SK-N-SH treated with all-trans-retinoic acid at 6 μM for 48 hours (cell line): ENCODE data around the gene BCL2L13.
A peak's percentile ranks its signal among the peaks of the same experiment; 100 is the strongest.

Experiments
- ATAC-seq: fragments of 200-7000 bp; cut with Tn5 transposase; 3 replicates; pipeline ENCODE4 v1.9.1; 2020; ENCODE audit warnings: mild to moderate bottlenecking, moderate library complexity
- ARNTL ChIP-seq: fragments of 450-650 bp; formaldehyde crosslinking; IDR thresholded peaks from 2 replicates; pipeline ENCODE4 v1.5.0; 2020; ENCODE audit warnings: low read depth, mild to moderate bottlenecking, moderate library complexity, borderline replicate concordance
- BACH2 ChIP-seq: fragments of 250-450 bp; sonication (Bioruptor Pico); IDR thresholded peaks from 2 replicates; pipeline ENCODE4 v1.9.0; 2021; ENCODE audit warnings: mild to moderate bottlenecking, borderline replicate concordance
- CREB5 ChIP-seq: fragments of 250-450 bp; sonication (Bioruptor Pico); IDR thresholded peaks from 2 replicates; pipeline ENCODE4 v1.5.1; 2020; ENCODE audit warnings: low read depth, mild to moderate bottlenecking, moderate library complexity
- CSDC2 ChIP-seq: fragments of 250-450 bp; sonication (Bioruptor Pico); IDR thresholded peaks from 2 replicates; pipeline ENCODE4 v1.5.0; 2020; ENCODE audit warnings: mild to moderate bottlenecking, moderate library complexity
- CSRNP3 ChIP-seq: fragments of 250-450 bp; sonication (Bioruptor Pico); IDR thresholded peaks from 2 replicates; pipeline ENCODE4 v1.5.1; 2021; ENCODE audit warnings: mild to moderate bottlenecking, moderate library complexity
- ESRRG ChIP-seq: fragments of 250-450 bp; sonication (Bioruptor Pico); IDR thresholded peaks from 2 replicates; pipeline ENCODE4 v1.6.1; 2021; ENCODE audit warnings: mild to moderate bottlenecking
- GLIS3 ChIP-seq: fragments of 250-450 bp; sonication (Bioruptor Pico); IDR thresholded peaks from 2 replicates; pipeline ENCODE4 v1.5.0; 2020; ENCODE audit warnings: mild to moderate bottlenecking, moderate library complexity
- ISL1 ChIP-seq: fragments of 250-450 bp; sonication (Bioruptor Pico); IDR thresholded peaks from 2 replicates; pipeline ENCODE4 v2.1.2; 2022; ENCODE audit warnings: mild to moderate bottlenecking, moderate library complexity
- OSR1 ChIP-seq: fragments of 250-450 bp; sonication (Bioruptor Pico); IDR thresholded peaks from 2 replicates; pipeline ENCODE4 v1.8.0; 2022; ENCODE audit warnings: moderate library complexity, mild to moderate bottlenecking, inconsistent platforms
- PATZ1 ChIP-seq: fragments of 250-450 bp; sonication (Bioruptor Pico); IDR thresholded peaks from 2 replicates; pipeline ENCODE4 v1.8.0; 2020; ENCODE audit warnings: mild to moderate bottlenecking, moderate library complexity, borderline replicate concordance
- POU6F1 ChIP-seq: fragments of 250-450 bp; sonication (Bioruptor Pico); IDR thresholded peaks from 2 replicates; pipeline ENCODE4 v1.8.0; 2021; ENCODE audit warnings: low read depth, mild to moderate bottlenecking, moderate library complexity, borderline replicate concordance
- PPARA ChIP-seq: fragments of 250-450 bp; sonication (Bioruptor Pico); IDR thresholded peaks from 2 replicates; pipeline ENCODE4 v1.5.0; 2020; ENCODE audit warnings: mild to moderate bottlenecking, borderline replicate concordance
- RARB ChIP-seq: fragments of 250-450 bp; sonication (Bioruptor Pico); IDR thresholded peaks from 2 replicates; pipeline ENCODE4 v1.8.0; 2021; ENCODE audit warnings: mild to moderate bottlenecking, moderate library complexity
- SNAI2 ChIP-seq: fragments of 250-450 bp; sonication (Bioruptor Pico); IDR thresholded peaks from 2 replicates; pipeline ENCODE4 v1.5.0; 2020; ENCODE audit warnings: mild to moderate bottlenecking, moderate library complexity
- TCF4 ChIP-seq: fragments of 250-450 bp; sonication (Bioruptor Pico); IDR thresholded peaks from 2 replicates; pipeline ENCODE4 v1.8.0; 2021; ENCODE audit warnings: mild to moderate bottlenecking, moderate library complexity, borderline replicate concordance
- TOX ChIP-seq: fragments of 250-450 bp; sonication (Bioruptor Pico); IDR thresholded peaks from 2 replicates; pipeline ENCODE4 v1.8.0; 2021; ENCODE audit warnings: mild to moderate bottlenecking, moderate library complexity, borderline replicate concordance
- TSHZ2 ChIP-seq: fragments of 250-450 bp; sonication (Bioruptor Pico); IDR thresholded peaks from 2 replicates; pipeline ENCODE4 v1.5.0; 2020; ENCODE audit warnings: mild to moderate bottlenecking, moderate library complexity
- ZFP3 ChIP-seq: fragments of 250-450 bp; sonication (Bioruptor Pico); IDR thresholded peaks from 2 replicates; pipeline ENCODE4 v1.5.0; 2020; ENCODE audit warnings: mild to moderate bottlenecking, moderate library complexity
- ZFP30 ChIP-seq: fragments of 450-650 bp; formaldehyde crosslinking; IDR thresholded peaks from 2 replicates; pipeline ENCODE4 v1.5.0; 2022; ENCODE audit warnings: mild to moderate bottlenecking, moderate library complexity
- ZNF565 ChIP-seq: fragments of 450-650 bp; formaldehyde crosslinking; conservative IDR thresholded peaks from 2 replicates; pipeline ENCODE4 v1.5.0; 2020; ENCODE audit warnings: low read depth, mild to moderate bottlenecking, moderate library complexity
- ZNF70 ChIP-seq: fragments of 450-650 bp; formaldehyde crosslinking; IDR thresholded peaks from 2 replicates; pipeline ENCODE4 v1.5.0; 2020; ENCODE audit warnings: mild to moderate bottlenecking, moderate library complexity
- ZNF8 ChIP-seq: fragments of 450-650 bp; formaldehyde crosslinking; IDR thresholded peaks from 2 replicates; pipeline ENCODE4 v1.5.0; 2020; ENCODE audit warnings: mild to moderate bottlenecking, moderate library complexity

The BCL2L13 gene

GRCh38 chr22:17639247-17639741 lies 737 bp downstream of the BCL2L13 start:
- no peak for TF ChIP-seq PATZ1 (CRISPR knock-in tag)
- TF ChIP-seq ZFP30 (CRISPR knock-in tag) = no peak
- no peak for TF ChIP-seq PPARA (CRISPR knock-in tag)
- no peak for TF ChIP-seq TOX (CRISPR knock-in tag)
- TF ChIP-seq RARB (CRISPR knock-in tag) = no peak
- TF ChIP-seq ZNF8 (CRISPR knock-in tag) = no peak
- TF ChIP-seq ARNTL (CRISPR knock-in tag) = no peak
- no peak for TF ChIP-seq CSRNP3 (CRISPR knock-in tag)
- no peak for TF ChIP-seq ESRRG (CRISPR knock-in tag)
- no peak for TF ChIP-seq ISL1 (CRISPR knock-in tag)
- no peak for TF ChIP-seq CREB5 (CRISPR knock-in tag)
- TF ChIP-seq ZFP3 (CRISPR knock-in tag) = no peak
- TF ChIP-seq BACH2 (CRISPR knock-in tag) = no peak
- TF ChIP-seq POU6F1 = no peak
- no peak for TF ChIP-seq TCF4 (CRISPR knock-in tag)
- TF ChIP-seq ZNF70 (CRISPR knock-in tag) = no peak
- no peak for TF ChIP-seq TSHZ2 (CRISPR knock-in tag)
- no peak for TF ChIP-seq OSR1 (CRISPR knock-in tag)
- no peak for TF ChIP-seq GLIS3 (CRISPR knock-in tag)
- no peak for TF ChIP-seq ZNF565
- ATAC-seq = peak; percentile 69

- ATAC-seq = no peak
- TF ChIP-seq TOX (CRISPR knock-in tag) = no peak
- no peak for TF ChIP-seq ISL1 (CRISPR knock-in tag)
- TF ChIP-seq ZNF70 (CRISPR knock-in tag) = no peak
- no peak for TF ChIP-seq CREB5 (CRISPR knock-in tag)
- no peak for TF ChIP-seq POU6F1
- no peak for TF ChIP-seq ZFP3 (CRISPR knock-in tag)
- no peak for TF ChIP-seq CSDC2 (CRISPR knock-in tag)
- TF ChIP-seq TCF4 (CRISPR knock-in tag) = no peak
- no peak for TF ChIP-seq BACH2 (CRISPR knock-in tag)
- no peak for TF ChIP-seq OSR1 (CRISPR knock-in tag)
- no peak for TF ChIP-seq ARNTL (CRISPR knock-in tag)
- TF ChIP-seq RARB (CRISPR knock-in tag) = no peak
- no peak for TF ChIP-seq TSHZ2 (CRISPR knock-in tag)
- no peak for TF ChIP-seq ZNF8 (CRISPR knock-in tag)
- TF ChIP-seq SNAI2 (CRISPR knock-in tag) = no peak
- TF ChIP-seq ZFP30 (CRISPR knock-in tag) = no peak
- no peak for TF ChIP-seq GLIS3 (CRISPR knock-in tag)
These were observed 2.7 kb downstream of the BCL2L13 start for GRCh38 chr22:17641269-17641668.
